ENCODE data around the gene PRR11. TPM values are rescaled to one million over a fixed set of nuclear protein-coding genes. Genes with fewer than 3 reads are reported as not detected.

PRR11 gene
- total RNA-seq, 1 experiment from 2014 or later: 90.4 TPM

- TF ChIP-seq ATF6 (CRISPR knock-in tag; IDR thresholded peaks at IDR 0.05) (no peak), ZBTB21 (CRISPR knock-in tag; IDR thresholded peaks at IDR 0.05; ENCODE audit: borderline replicate concordance) (no peak), MXD4 (CRISPR knock-in tag; IDR thresholded peaks at IDR 0.05; ENCODE audit: borderline replicate concordance) (no peak), TEAD1 (CRISPR knock-in tag; IDR thresholded peaks at IDR 0.05) (no peak)
Measured at GRCh38 chr17:59230764-59231163, 75.2 kb downstream of the PRR11 start (continued).

GRCh38 chr17:59234631-59235030 lies 79.1 kb downstream of the PRR11 start:
- POLR2A ChIA-PET: no interaction called here
- Mint-ChIP-seq H3K36me3 (no peaks in the 10 kb centered on the region), H3K4me1 (no peaks in the 10 kb centered on the region), H3K27me3 (ENCODE audit: low read depth) (no peaks in the 10 kb centered on the region), H3K9me3 (no peaks in the 10 kb centered on the region), H3K4me3 (no peak overlapping the region), H3K27ac (no peak overlapping the region)
- ATAC-seq (no peak), DNase-seq (ENCODE audit: low spot score) (no peak)
- CTCF ChIA-PET: no interaction called here
- TF ChIP-seq SMAD3 (CRISPR knock-in tag; IDR thresholded peaks at IDR 0.05; ENCODE audit: borderline replicate concordance): no peak
- TF ChIP-seq CREM (CRISPR knock-in tag; IDR thresholded peaks at IDR 0.05): no peak
- TF ChIP-seq, protein P1, sequence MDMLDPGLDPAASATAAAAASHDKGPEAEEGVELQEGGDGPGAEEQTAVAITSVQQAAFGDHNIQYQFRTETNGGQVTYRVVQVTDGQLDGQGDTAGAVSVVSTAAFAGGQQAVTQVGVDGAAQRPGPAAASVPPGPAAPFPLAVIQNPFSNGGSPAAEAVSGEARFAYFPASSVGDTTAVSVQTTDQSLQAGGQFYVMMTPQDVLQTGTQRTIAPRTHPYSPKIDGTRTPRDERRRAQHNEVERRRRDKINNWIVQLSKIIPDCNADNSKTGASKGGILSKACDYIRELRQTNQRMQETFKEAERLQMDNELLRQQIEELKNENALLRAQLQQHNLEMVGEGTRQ (CRISPR knock-in tag; IDR thresholded peaks at IDR 0.05): no peak
- TF ChIP-seq, protein P2, sequence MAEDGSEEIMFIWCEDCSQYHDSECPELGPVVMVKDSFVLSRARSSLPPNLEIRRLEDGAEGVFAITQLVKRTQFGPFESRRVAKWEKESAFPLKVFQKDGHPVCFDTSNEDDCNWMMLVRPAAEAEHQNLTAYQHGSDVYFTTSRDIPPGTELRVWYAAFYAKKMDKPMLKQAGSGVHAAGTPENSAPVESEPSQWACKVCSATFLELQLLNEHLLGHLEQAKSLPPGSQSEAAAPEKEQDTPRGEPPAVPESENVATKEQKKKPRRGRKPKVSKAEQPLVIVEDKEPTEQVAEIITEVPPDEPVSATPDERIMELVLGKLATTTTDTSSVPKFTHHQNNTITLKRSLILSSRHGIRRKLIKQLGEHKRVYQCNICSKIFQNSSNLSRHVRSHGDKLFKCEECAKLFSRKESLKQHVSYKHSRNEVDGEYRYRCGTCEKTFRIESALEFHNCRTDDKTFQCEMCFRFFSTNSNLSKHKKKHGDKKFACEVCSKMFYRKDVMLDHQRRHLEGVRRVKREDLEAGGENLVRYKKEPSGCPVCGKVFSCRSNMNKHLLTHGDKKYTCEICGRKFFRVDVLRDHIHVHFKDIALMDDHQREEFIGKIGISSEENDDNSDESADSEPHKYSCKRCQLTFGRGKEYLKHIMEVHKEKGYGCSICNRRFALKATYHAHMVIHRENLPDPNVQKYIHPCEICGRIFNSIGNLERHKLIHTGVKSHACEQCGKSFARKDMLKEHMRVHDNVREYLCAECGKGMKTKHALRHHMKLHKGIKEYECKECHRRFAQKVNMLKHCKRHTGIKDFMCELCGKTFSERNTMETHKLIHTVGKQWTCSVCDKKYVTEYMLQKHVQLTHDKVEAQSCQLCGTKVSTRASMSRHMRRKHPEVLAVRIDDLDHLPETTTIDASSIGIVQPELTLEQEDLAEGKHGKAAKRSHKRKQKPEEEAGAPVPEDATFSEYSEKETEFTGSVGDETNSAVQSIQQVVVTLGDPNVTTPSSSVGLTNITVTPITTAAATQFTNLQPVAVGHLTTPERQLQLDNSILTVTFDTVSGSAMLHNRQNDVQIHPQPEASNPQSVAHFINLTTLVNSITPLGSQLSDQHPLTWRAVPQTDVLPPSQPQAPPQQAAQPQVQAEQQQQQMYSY (CRISPR knock-in tag; IDR thresholded peaks at IDR 0.05): no peak
- no peak for TF ChIP-seq ZBTB21 (CRISPR knock-in tag; IDR thresholded peaks at IDR 0.05; ENCODE audit: borderline replicate concordance)
- no peak for TF ChIP-seq KAT7 (CRISPR knock-in tag; IDR thresholded peaks at IDR 0.05; ENCODE audit: borderline replicate concordance)
- TF ChIP-seq, protein P3, sequence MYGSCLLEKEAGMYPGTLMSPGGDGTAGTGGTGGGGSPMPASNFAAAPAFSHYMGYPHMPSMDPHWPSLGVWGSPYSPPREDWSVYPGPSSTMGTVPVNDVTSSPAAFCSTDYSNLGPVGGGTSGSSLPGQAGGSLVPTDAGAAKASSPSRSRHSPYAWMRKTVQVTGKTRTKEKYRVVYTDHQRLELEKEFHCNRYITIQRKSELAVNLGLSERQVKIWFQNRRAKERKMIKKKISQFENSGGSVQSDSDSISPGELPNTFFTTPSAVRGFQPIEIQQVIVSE (CRISPR knock-in tag; IDR thresholded peaks at IDR 0.05; ENCODE audit: borderline replicate concordance): no peak
- TF ChIP-seq, protein P4, sequence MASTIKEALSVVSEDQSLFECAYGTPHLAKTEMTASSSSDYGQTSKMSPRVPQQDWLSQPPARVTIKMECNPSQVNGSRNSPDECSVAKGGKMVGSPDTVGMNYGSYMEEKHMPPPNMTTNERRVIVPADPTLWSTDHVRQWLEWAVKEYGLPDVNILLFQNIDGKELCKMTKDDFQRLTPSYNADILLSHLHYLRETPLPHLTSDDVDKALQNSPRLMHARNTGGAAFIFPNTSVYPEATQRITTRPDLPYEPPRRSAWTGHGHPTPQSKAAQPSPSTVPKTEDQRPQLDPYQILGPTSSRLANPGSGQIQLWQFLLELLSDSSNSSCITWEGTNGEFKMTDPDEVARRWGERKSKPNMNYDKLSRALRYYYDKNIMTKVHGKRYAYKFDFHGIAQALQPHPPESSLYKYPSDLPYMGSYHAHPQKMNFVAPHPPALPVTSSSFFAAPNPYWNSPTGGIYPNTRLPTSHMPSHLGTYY (CRISPR knock-in tag; IDR thresholded peaks at IDR 0.05): no peak
- no peak for TF ChIP-seq JUN (CRISPR knock-in tag; IDR thresholded peaks at IDR 0.05)
- no peak for TF ChIP-seq RELA (CRISPR knock-in tag; IDR thresholded peaks at IDR 0.05; ENCODE audit: borderline replicate concordance)

DNA sequence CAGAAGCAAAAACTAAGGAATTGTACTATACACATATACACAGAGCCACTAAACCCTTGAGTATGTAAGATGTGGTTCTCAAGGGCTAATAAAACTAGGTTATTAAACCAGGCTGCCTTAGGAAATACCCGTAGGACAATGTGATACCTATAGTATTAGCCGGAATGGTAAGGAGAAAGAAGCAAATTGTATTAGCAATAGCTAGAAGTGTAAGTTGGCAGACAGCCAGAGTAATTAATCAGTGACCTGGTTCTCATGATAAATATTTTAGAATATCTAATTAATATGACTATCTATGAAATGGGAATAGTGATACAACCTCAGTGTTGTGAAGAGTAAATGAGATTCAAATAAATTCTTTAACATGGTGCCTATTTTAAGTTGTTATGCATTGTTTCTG lies 83.4 kb downstream of the PRR11 start:
- no peak overlapping the region for H3K4me3 Mint-ChIP-seq
- no peak for ATAC-seq
- H3K27ac Mint-ChIP-seq: no peak overlapping the region
- no peaks in the 10 kb centered on the region for H3K4me1 Mint-ChIP-seq
- no peaks in the 10 kb centered on the region for H3K36me3 Mint-ChIP-seq
- ChIA-PET CTCF (no interaction called here), POLR2A (no interaction called here)
- no peaks in the 10 kb centered on the region for H3K27me3 Mint-ChIP-seq (ENCODE audit: low read depth)
- H3K9me3 Mint-ChIP-seq: no peaks in the 10 kb centered on the region
- DNase-seq (ENCODE audit: low spot score): no peak
- TF ChIP-seq, protein P5, sequence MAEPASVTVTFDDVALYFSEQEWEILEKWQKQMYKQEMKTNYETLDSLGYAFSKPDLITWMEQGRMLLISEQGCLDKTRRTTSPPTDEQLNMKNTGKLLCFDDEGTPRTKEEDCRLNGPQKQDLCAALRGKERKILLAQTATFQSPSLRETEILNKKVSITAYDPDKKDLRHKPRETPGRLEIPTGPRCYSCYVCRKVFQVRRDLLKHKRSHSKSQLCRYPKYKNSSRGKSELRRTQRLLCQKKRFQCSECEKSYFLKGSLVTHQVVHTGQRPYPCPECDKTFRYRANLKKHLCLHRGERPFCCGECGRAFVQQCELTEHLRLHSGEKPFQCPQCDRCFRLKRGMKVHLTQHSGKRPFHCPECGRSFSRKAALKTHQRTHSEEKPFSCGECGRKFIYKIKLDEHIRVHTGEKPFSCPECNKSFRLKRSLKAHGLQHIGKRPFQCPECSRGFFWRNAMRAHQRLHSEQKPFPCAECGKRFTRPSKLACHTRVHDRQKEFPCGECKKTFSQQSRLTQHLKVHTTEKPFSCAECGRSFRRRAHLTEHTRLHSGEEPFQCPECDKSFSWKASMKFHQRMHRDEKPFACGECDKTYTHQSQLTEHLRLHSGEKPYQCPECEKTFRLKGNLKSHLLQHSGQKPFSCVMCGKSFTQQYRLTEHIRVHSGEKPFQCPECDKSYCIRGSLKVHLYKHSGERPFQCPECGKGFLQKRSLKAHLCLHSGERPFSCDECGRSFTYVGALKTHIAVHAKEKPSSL (CRISPR knock-in tag; conservative IDR thresholded peaks at IDR 0.05): no peak
- TF ChIP-seq, protein P6, sequence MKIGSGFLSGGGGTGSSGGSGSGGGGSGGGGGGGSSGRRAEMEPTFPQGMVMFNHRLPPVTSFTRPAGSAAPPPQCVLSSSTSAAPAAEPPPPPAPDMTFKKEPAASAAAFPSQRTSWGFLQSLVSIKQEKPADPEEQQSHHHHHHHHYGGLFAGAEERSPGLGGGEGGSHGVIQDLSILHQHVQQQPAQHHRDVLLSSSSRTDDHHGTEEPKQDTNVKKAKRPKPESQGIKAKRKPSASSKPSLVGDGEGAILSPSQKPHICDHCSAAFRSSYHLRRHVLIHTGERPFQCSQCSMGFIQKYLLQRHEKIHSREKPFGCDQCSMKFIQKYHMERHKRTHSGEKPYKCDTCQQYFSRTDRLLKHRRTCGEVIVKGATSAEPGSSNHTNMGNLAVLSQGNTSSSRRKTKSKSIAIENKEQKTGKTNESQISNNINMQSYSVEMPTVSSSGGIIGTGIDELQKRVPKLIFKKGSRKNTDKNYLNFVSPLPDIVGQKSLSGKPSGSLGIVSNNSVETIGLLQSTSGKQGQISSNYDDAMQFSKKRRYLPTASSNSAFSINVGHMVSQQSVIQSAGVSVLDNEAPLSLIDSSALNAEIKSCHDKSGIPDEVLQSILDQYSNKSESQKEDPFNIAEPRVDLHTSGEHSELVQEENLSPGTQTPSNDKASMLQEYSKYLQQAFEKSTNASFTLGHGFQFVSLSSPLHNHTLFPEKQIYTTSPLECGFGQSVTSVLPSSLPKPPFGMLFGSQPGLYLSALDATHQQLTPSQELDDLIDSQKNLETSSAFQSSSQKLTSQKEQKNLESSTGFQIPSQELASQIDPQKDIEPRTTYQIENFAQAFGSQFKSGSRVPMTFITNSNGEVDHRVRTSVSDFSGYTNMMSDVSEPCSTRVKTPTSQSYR (CRISPR knock-in tag; IDR thresholded peaks at IDR 0.05): no peak
- TF ChIP-seq FOXK1 (CRISPR knock-in tag; IDR thresholded peaks at IDR 0.05) (no peak), GABPB1 (CRISPR knock-in tag; IDR thresholded peaks at IDR 0.05) (no peak), NFYB (CRISPR knock-in tag; conservative IDR thresholded peaks at IDR 0.05; ENCODE audit: low read depth) (no peak), NR2C2 (CRISPR knock-in tag; IDR thresholded peaks at IDR 0.05) (no peak)
